ENCODE measurements around the gene SHLD3.

DNA sequence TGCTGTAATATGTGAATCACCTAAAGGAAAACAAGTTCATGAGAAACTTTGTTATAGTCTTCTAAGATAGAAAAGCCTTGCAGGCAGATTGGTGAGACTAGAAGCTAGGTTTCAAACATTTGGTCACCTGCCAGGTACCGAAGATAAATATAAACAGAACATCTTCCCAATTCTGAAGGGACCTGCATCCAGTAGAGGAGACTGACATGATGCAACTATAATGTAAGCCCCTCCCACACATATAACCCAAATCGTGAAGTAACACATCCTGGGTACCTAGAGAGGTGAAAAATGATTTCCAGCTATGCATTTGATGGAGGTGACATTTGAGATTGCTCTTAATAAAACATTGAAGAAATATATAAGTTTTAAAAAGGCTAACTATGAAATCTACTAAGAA is 29.9 kb downstream of the SHLD3 start:
- TF ChIP-seq, protein P1, sequence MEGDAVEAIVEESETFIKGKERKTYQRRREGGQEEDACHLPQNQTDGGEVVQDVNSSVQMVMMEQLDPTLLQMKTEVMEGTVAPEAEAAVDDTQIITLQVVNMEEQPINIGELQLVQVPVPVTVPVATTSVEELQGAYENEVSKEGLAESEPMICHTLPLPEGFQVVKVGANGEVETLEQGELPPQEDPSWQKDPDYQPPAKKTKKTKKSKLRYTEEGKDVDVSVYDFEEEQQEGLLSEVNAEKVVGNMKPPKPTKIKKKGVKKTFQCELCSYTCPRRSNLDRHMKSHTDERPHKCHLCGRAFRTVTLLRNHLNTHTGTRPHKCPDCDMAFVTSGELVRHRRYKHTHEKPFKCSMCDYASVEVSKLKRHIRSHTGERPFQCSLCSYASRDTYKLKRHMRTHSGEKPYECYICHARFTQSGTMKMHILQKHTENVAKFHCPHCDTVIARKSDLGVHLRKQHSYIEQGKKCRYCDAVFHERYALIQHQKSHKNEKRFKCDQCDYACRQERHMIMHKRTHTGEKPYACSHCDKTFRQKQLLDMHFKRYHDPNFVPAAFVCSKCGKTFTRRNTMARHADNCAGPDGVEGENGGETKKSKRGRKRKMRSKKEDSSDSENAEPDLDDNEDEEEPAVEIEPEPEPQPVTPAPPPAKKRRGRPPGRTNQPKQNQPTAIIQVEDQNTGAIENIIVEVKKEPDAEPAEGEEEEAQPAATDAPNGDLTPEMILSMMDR (IDR thresholded peaks at IDR 0.05; ENCODE audit: low read depth, low read length): no peak
- TF ChIP-seq POLR2A (IDR thresholded peaks at IDR 0.05; ENCODE audit: extremely low read depth, insufficient read length): no peak

Data from NB4 (cell line).